GM13976 (cell line): ENCODE data around the gene COX6A2.

Experiments used
- DNase-seq: peaks from one replicate; pipeline ENCODE4 v3.0.0; 2012; ENCODE audit warnings: low spot score
- in situ Hi-C: fragments of 300-500 bp; cut with MboI; formaldehyde crosslinking; loops from one replicate; pipeline ENCODE4 v1.12.0; 2022; ENCODE audit warnings: low sequenced_read_pairs, mixed read lengths, inconsistent platforms; ENCODE audit not compliant: unreplicated experiment
- TF ChIP-seq, protein P1 (sequence below): IDR thresholded peaks from 2 replicates; pipeline ENCODE4 v1.5.1; 2012; ENCODE audit warnings: borderline replicate concordance, mild to moderate bottlenecking; ENCODE audit not compliant: insufficient read depth; ENCODE audit errors: extremely low read depth, missing control alignments, control extremely low read depth

COX6A2 gene

DNA sequence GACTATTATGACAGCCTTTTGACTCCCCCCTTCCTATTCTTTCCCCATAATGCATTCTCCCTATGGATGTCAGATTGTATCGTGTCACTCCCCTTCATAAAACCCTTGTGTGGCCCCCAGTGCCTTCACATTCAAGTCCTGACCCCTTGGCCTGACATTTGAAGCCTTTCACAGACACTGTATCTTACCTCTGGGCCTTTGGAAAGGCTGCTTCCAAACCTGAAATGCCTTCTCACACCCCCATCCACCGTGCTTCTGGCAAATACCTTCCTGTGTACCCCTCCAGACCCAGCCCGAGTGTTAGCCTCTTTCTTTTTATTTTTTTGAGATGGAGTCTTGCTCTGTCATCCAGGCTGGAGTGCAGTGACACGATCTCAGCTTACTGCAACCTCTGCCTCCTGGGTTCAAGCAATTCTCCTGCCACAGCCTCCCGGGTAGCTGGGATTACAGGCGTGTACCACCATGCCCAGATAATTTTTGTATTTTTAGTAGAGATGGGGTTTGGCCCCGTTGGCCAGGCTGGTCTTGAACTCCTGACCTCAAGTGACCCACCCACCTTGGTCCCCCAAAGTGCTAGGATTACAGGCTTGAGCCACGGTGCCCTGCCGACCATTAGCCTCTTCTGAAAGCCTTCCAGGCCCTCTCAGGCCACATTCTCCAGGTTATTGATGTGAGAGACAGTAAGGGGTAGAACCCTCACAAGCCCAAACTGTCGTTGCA, 33.2 kb upstream of the COX6A2 start:
- TF ChIP-seq, protein P1, sequence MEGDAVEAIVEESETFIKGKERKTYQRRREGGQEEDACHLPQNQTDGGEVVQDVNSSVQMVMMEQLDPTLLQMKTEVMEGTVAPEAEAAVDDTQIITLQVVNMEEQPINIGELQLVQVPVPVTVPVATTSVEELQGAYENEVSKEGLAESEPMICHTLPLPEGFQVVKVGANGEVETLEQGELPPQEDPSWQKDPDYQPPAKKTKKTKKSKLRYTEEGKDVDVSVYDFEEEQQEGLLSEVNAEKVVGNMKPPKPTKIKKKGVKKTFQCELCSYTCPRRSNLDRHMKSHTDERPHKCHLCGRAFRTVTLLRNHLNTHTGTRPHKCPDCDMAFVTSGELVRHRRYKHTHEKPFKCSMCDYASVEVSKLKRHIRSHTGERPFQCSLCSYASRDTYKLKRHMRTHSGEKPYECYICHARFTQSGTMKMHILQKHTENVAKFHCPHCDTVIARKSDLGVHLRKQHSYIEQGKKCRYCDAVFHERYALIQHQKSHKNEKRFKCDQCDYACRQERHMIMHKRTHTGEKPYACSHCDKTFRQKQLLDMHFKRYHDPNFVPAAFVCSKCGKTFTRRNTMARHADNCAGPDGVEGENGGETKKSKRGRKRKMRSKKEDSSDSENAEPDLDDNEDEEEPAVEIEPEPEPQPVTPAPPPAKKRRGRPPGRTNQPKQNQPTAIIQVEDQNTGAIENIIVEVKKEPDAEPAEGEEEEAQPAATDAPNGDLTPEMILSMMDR, result no peak
- no peak for DNase-seq
- in situ Hi-C loops, result no loop called here

DNA sequence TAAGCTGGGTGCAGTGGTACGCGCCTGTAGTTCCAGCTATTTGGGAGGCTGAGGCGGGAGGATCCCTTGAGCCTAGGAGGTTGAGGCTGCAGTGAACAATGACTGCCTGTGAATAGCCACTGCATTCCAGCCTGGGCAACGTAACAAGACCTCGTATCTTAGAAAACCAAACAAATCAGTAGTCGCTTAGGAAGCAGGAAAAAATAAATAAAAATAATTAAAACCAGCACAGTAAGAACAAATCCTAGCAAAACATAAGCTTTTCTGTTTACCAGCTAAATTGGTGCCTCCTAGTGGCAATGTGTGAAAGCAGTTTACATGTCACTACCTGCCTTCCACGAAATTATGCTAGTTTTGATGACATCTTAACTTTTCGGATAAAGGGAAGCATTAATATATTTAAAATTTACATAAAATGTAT, 32.4 kb upstream of the COX6A2 start:
- TF ChIP-seq, protein P1, result peak; percentile 61
- no peak for DNase-seq
- in situ Hi-C loops, result no loop called here

DNA sequence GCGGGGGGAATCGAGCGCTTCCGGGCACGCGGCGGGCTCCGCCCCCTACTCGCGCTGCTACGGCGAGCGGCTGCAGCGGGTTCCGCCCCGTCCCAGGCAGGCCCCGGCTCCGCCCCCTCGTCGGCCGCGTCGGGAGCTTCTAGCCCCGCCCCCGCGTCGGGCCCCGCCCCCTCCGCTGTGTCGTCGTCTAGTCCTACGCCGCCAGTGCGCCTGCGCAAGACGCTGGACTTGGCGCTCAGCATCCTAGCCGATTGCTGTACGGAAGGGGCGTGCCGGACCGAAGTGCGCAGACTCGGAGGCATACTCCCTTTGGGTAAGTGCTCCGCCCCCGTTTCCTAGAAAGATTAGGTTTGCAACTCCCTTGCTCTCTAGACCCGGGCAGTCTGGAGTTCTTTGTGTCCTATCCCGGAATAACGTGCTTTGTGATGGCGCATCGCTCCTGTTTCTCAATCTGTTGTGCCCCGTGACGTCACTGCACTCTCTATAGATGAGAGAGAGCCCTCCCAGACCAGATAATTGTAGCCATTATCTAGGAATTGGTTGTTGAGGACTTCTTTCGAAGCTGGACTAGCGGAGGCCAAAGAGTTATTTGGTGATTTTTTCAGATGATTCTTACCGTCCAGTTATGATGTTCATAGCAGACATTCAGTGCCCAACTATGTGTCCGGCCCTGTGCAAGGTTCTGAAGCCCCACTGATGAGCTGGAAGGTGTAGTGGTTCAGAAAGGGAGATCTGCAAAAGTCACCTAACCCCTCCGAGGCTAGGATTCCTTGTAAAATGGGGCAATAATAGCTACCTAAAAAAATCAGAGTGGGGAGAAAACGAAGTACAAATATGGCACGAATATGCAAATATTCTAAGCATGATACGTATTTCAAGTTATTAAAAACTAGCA, 31.8 kb upstream of the COX6A2 start:
- peak; percentile 99 for DNase-seq
- in situ Hi-C loops, result loop anchor here (10.0 kb wide), 1 partner anchor 405 kb away; no protein-coding TSS in a partner anchor
- TF ChIP-seq, protein P1, result no peak

DNA sequence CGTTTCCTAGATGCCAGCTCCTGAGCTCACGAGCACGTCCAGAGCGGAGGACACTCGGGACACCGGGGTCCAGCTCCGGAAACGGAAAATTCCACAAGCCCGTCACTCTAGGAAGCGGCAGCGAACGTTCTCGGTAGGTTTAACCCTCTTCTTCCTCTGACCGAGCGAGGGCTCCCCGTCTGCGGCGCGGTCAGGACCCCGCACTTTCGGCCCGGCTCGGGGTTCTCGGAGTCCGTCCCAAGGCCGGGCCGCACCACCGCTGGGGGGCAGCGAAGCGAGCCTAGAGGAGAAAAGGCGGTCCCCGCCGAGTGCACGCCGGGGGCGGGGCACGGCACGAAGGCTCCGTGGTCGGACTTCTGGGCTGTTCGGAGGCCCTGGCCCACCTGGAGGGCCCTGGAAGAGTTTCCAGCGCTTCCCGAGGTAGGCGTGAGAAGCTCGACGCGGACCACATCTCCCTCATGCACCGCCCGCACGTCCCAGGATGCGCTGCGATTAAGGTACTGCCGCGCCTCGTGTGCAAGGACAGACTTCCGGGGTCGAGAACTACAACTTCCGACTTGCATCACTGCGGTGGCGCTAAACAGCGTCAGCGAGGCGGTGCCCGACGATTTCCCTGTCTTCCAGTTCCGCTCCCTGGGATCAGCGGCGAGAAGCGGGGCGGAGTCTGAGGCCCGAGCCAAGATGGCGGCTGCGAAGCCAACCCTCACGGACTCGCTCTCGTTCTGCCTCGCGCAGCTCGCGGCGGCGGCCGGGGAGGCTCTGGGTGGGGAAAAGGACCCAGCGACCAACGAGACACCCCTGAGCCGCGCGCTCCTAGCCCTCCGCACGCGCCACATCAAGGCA, 30.9 kb upstream of the COX6A2 start, which contains the start of gene ARMC5:
ARMC5 (plus strand) TSS at position 658 of the 843 bp plus-strand sequence; CDS start at position 682, 24 bp downstream.
- in situ Hi-C loops, result loop anchor here (10.0 kb wide), 1 partner anchor 406 kb away; no protein-coding TSS in a partner anchor

DNA sequence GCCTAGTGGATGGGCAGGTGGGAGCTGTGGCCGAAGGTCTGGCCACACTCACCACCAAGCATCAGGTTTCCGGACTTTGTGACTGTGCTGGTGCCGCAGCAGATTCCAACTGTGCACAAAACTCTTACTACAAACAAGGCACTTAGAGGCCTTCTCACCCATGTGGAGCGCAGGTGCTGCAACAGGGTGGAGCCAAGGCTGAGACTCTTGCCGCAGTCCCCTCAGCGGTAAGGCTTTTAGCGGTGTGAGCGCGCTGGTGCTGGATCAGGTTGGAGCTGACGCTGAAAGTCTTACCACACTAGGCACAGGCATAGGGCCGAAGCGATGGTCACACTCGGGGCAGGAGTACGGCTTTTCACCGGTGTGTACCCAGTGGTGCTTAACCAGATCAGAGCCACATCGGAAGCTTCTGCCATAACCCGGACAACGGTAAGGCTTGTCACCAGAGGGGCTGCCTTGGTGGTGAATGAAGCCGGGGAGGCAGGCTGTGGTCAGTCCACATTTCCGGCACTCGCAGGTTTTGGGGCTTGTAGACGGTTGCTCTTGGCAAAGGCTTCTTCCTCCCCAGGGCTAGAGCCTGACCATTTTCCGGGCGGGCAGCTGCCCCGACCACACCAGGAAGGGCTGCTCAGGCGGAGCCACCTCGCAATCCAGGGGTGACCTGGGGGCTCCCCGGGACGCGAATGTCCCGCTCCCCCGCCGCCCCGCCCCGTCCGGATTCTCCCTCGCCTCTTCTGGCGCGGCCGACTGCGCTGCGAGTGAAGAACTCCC, 30.1 kb upstream of the COX6A2 start:
- in situ Hi-C loops, result loop anchor here (10.0 kb wide), 1 partner anchor 407 kb away; no protein-coding TSS in a partner anchor
- DNase-seq, result peak; percentile 65

More for the DNA sequence above, 30.9 kb upstream of the COX6A2 start, which contains the start of gene ARMC5:
- TF ChIP-seq, protein P1, result peak; percentile 64
- DNase-seq, result peak; percentile 92

More for the DNA sequence above, 30.1 kb upstream of the COX6A2 start:
- TF ChIP-seq, protein P1, result no peak
